Ishikawa (cell line): ENCODE results near the gene FBXL20.

Source experiments
- CEBPB ChIP-seq: IDR thresholded peaks from 2 replicates; pipeline ENCODE4 v1.6.1; 2012
- CREB1 ChIP-seq: IDR thresholded peaks from 2 replicates; pipeline ENCODE4 v1.6.1; 2012; ENCODE audit warnings: low read depth
- EGR1 ChIP-seq: IDR thresholded peaks from 2 replicates; pipeline ENCODE4 v1.6.1; 2012
- EP300 ChIP-seq: IDR thresholded peaks from 2 replicates; pipeline ENCODE4 v1.6.1; 2012; ENCODE audit warnings: borderline replicate concordance
- FOXM1 ChIP-seq: IDR thresholded peaks from 2 replicates; pipeline ENCODE4 v1.6.1; 2012; ENCODE audit warnings: low read depth, borderline replicate concordance
- MAX ChIP-seq: IDR thresholded peaks from 2 replicates; pipeline ENCODE4 v1.6.1; 2012
- NFIC ChIP-seq: IDR thresholded peaks from 2 replicates; pipeline ENCODE4 v1.6.1; 2012
- RAD21 ChIP-seq: IDR thresholded peaks from 2 replicates; pipeline ENCODE4 v1.6.1; 2012; ENCODE audit warnings: low read depth
- REST ChIP-seq: IDR thresholded peaks from 2 replicates; pipeline ENCODE4 v1.6.1; 2012; ENCODE audit warnings: low read depth, mild to moderate bottlenecking
- TAF1 ChIP-seq: IDR thresholded peaks from 2 replicates; pipeline ENCODE4 v1.6.1; 2012; ENCODE audit warnings: low read depth, mild to moderate bottlenecking
- TCF12 ChIP-seq: IDR thresholded peaks from 2 replicates; pipeline ENCODE4 v1.6.1; 2012; ENCODE audit warnings: low read depth
- TEAD4 ChIP-seq: IDR thresholded peaks from 2 replicates; pipeline ENCODE4 v1.6.1; 2012
- USF1 ChIP-seq: IDR thresholded peaks from 2 replicates; pipeline ENCODE4 v1.6.1; 2012
- YY1 ChIP-seq: IDR thresholded peaks from 2 replicates; pipeline ENCODE4 v1.6.1; 2012; ENCODE audit warnings: low read depth
- ZBTB7A ChIP-seq: IDR thresholded peaks from 2 replicates; pipeline ENCODE4 v1.6.1; 2012; ENCODE audit warnings: low read depth

Gene FBXL20

GRCh38 chr17:39212195-39212810, 189.1 kb downstream of the FBXL20 start:
- no peak for TF ChIP-seq ZBTB7A

GRCh38 chr17:39210093-39210434, 191.4 kb downstream of the FBXL20 start:
- TF ChIP-seq YY1 (no peak), TCF12 (no peak)

- peak; percentile 85 for TF ChIP-seq NFIC
- peak; percentile 59 for TF ChIP-seq USF1
- TF ChIP-seq CEBPB, result peak; percentile 80
- peak; percentile 67 for TF ChIP-seq ZBTB7A
- TF ChIP-seq TAF1, result no peak
- TF ChIP-seq TEAD4, result peak; percentile 50; the same call in 1 of the 2 replicates
- TF ChIP-seq CREB1, result no peak
- peak; percentile 49 for TF ChIP-seq EGR1
- no peak for TF ChIP-seq FOXM1
- no peak for TF ChIP-seq RAD21
- TF ChIP-seq TCF12, result no peak; the same call in 1 of the 2 replicates
- TF ChIP-seq EP300, result no peak
- TF ChIP-seq REST, result no peak
- 0 out of 2 replicates have a peak, but pooled peaks have one; percentile 1 for TF ChIP-seq YY1
- no peak; the same call in 1 of the 2 replicates for TF ChIP-seq MAX
Measured at GRCh38 chr17:39209317-39210092, 191.9 kb downstream of the FBXL20 start.

- no peak for TF ChIP-seq YY1
- peak; percentile 90 for TF ChIP-seq TCF12
- no peak for TF ChIP-seq ZBTB7A
- TF ChIP-seq RAD21, result peak; percentile 5; the same call in 1 of the 2 replicates
- peak; percentile 60 for TF ChIP-seq EP300
- no peak; the same call in 1 of the 2 replicates for TF ChIP-seq TEAD4
- no peak for TF ChIP-seq REST
- TF ChIP-seq CREB1, result no peak
- TF ChIP-seq FOXM1, result peak; percentile 9; the same call in 1 of the 2 replicates
- peak; percentile 56; the same call in 1 of the 2 replicates for TF ChIP-seq MAX
- TF ChIP-seq EGR1, result no peak
- TF ChIP-seq USF1, result no peak
- TF ChIP-seq TAF1, result no peak
- peak; percentile 43; the same call in 1 of the 2 replicates for TF ChIP-seq NFIC
- TF ChIP-seq CEBPB, result no peak
Measured at GRCh38 chr17:39208893-39209292, 192.5 kb downstream of the FBXL20 start.

- TF ChIP-seq ZBTB7A (no peak), TAF1 (no peak), TEAD4 (no peak), YY1 (no peak), RAD21 (no peak), USF1 (no peak), EP300 (no peak)
Measured at GRCh38 chr17:39208136-39208535, 193.3 kb downstream of the FBXL20 start.
